Astrocyte (in vitro differentiated cells and primary cell): ENCODE data around the gene CYP2A6. TPM values are rescaled to one million over a fixed set of nuclear protein-coding genes. Genes with fewer than 3 reads are reported as not detected.
A peak's percentile ranks its signal among the peaks of the same experiment; 100 is the strongest.
"Not testable (repeated sequence)": the region's sequence is repeated elsewhere in the genome, so short reads cannot be mapped to it uniquely, and the experiment has no call there.

Experiments
- DNase-seq: peaks from one replicate; pipeline ENCODE4 v3.0.0-alpha.2; 2010; ENCODE audit warnings: low read depth
- FAIRE-seq: peaks from 2 replicates; lab custom pipeline; 2011; peaks lifted over from hg19 to GRCh38; lab: Jason Lieb, UNC
- H2AFZ ChIP-seq: 2 replicates; pipeline ENCODE4 v1.6.0; 2012; ENCODE audit warnings: low read depth, low read length, inconsistent platforms
- H3K27ac ChIP-seq: 2 replicates; pipeline ENCODE4 v1.5.1; 2011; ENCODE audit warnings: low read depth, low read length, inconsistent platforms
- H3K27me3 ChIP-seq: 2 replicates; pipeline ENCODE4 v1.6.0; 2011; ENCODE audit warnings: low read length, inconsistent platforms; ENCODE audit not compliant: insufficient read depth
- H3K36me3 ChIP-seq: 2 replicates; pipeline ENCODE4 v1.5.1; 2011; ENCODE audit warnings: low read length, inconsistent platforms; ENCODE audit not compliant: insufficient read depth
- H3K4me1 ChIP-seq: 2 replicates; pipeline ENCODE4 v1.5.1; 2011; ENCODE audit warnings: low read length, inconsistent platforms; ENCODE audit not compliant: insufficient read depth
- H3K4me2 ChIP-seq: 2 replicates; pipeline ENCODE4 v1.6.0; 2012; ENCODE audit warnings: low read length, inconsistent platforms
- H3K4me3 ChIP-seq: 2 replicates; pipeline ENCODE4 v1.5.1; 2011; ENCODE audit warnings: low read depth, mild to moderate bottlenecking, low read length, inconsistent platforms; ENCODE audit not compliant: insufficient read depth
- H3K79me2 ChIP-seq: 2 replicates; pipeline ENCODE4 v1.6.0; 2012; ENCODE audit warnings: mild to moderate bottlenecking, low read length, inconsistent platforms; ENCODE audit not compliant: insufficient read depth
- H3K9ac ChIP-seq: 2 replicates; pipeline ENCODE4 v1.6.0; 2012; ENCODE audit warnings: mild to moderate bottlenecking, low read length, inconsistent platforms
- H3K9me3 ChIP-seq: 2 replicates; pipeline ENCODE4 v1.5.1; 2012; ENCODE audit warnings: low read depth, mild to moderate bottlenecking, low read length, inconsistent platforms; ENCODE audit not compliant: insufficient read depth
- H4K20me1 ChIP-seq: 2 replicates; pipeline ENCODE4 v1.6.0; 2012; ENCODE audit warnings: low read length, inconsistent platforms; ENCODE audit not compliant: insufficient read depth
- H3K27ac Mint-ChIP-seq: one replicate; pipeline ENCODE4 v1.8.0; 2021; ENCODE audit warnings: mild to moderate bottlenecking, mixed read lengths; ENCODE audit not compliant: unreplicated experiment
- H3K27me3 Mint-ChIP-seq: one replicate; pipeline ENCODE4 v1.8.0; 2021; ENCODE audit warnings: low read depth, mixed read lengths; ENCODE audit not compliant: unreplicated experiment
- H3K36me3 Mint-ChIP-seq: one replicate; pipeline ENCODE4 v1.8.0; 2021; ENCODE audit warnings: low read depth, mixed read lengths; ENCODE audit not compliant: unreplicated experiment
- H3K4me1 Mint-ChIP-seq: one replicate; pipeline ENCODE4 v1.8.0; 2021; ENCODE audit warnings: low read depth, mixed read lengths; ENCODE audit not compliant: unreplicated experiment
- H3K4me3 Mint-ChIP-seq: one replicate; pipeline ENCODE4 v1.8.0; 2021; ENCODE audit warnings: mild to moderate bottlenecking, moderate library complexity, mixed read lengths; ENCODE audit not compliant: unreplicated experiment
- H3K9me3 Mint-ChIP-seq: one replicate; pipeline ENCODE4 v1.8.0; 2021; ENCODE audit warnings: mild to moderate bottlenecking, mixed read lengths; ENCODE audit not compliant: unreplicated experiment
- EZH2 ChIP-seq: IDR thresholded peaks from 2 replicates; pipeline ENCODE4 v1.6.1; 2012; ENCODE audit warnings: mild to moderate bottlenecking, low read length, inconsistent platforms; ENCODE audit not compliant: insufficient read depth
- total RNA-seq: library from RNA; stranded (reverse); gene quantifications from 2 replicates; pipeline ENCODE4 v1.2.1, GENCODE V29; 2021
- TF ChIP-seq, protein P1 (sequence below): IDR thresholded peaks from 2 replicates; pipeline ENCODE4 v1.5.1; 2011; ENCODE audit warnings: low read depth, mild to moderate bottlenecking, inconsistent platforms, low read length, moderate library complexity; ENCODE audit not compliant: insufficient read depth

CYP2A6 gene
- total RNA-seq, 1 donor from 2014 or later = not detected

DNA sequence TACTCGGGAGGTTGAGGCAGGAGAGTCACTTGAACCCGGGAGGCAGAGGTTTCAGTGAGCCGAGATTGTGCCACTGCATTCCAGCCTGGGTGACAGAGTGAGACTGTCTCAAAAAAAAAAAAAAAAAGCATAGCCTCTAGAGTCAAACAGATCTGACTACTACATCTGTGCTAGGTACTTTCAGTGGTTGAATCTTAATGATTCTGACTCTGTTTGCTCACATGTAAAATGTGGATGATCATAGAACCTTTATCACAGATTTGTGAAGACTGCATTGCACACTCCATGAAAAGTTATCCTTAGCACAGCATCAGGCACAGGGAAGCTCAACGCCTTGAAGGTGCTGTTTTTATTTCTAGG lies 17.8 kb downstream of the CYP2A6 start:
- H3K4me1 ChIP-seq, H3K9me3 ChIP-seq, H3K27ac ChIP-seq, H3K9ac ChIP-seq, H3K9me3 Mint-ChIP-seq, H3K4me3 Mint-ChIP-seq, H3K79me2 ChIP-seq, H3K4me2 ChIP-seq, DNase-seq, H3K36me3 Mint-ChIP-seq, H2AFZ ChIP-seq, H3K4me1 Mint-ChIP-seq, FAIRE-seq, H3K27me3 Mint-ChIP-seq, H3K4me3 ChIP-seq, H3K36me3 ChIP-seq, H3K27me3 ChIP-seq, H4K20me1 ChIP-seq: not testable (repeated sequence)
- H3K27ac Mint-ChIP-seq = peak overlapping the region; percentile 26

GRCh38 chr19:40831502-40832430 lies 18.5 kb downstream of the CYP2A6 start:
- Mint-ChIP-seq H3K9me3 (peaks cover 8% of the 10 kb centered on the region), H3K27me3 (no peaks in the 10 kb centered on the region), H3K4me1 (peaks cover 7% of the 10 kb centered on the region), H3K4me3 (no peak overlapping the region), H3K36me3 (peaks cover 11% of the 10 kb centered on the region), H3K27ac (peak overlapping the region; percentile 72)
- Histone ChIP-seq H3K79me2 (no peaks in the 10 kb centered on the region), H3K27ac (no peak overlapping the region), H3K4me1 (no peaks in the 10 kb centered on the region), H3K4me2 (no peak overlapping the region), H3K9ac (no peak overlapping the region), H4K20me1 (no peaks in the 10 kb centered on the region), H2AFZ (no peak overlapping the region), H3K4me3 (no peak overlapping the region), H3K9me3 (no peaks in the 10 kb centered on the region), H3K36me3 (no peaks in the 10 kb centered on the region), H3K27me3 (no peaks in the 10 kb centered on the region)
- TF ChIP-seq, protein P1, sequence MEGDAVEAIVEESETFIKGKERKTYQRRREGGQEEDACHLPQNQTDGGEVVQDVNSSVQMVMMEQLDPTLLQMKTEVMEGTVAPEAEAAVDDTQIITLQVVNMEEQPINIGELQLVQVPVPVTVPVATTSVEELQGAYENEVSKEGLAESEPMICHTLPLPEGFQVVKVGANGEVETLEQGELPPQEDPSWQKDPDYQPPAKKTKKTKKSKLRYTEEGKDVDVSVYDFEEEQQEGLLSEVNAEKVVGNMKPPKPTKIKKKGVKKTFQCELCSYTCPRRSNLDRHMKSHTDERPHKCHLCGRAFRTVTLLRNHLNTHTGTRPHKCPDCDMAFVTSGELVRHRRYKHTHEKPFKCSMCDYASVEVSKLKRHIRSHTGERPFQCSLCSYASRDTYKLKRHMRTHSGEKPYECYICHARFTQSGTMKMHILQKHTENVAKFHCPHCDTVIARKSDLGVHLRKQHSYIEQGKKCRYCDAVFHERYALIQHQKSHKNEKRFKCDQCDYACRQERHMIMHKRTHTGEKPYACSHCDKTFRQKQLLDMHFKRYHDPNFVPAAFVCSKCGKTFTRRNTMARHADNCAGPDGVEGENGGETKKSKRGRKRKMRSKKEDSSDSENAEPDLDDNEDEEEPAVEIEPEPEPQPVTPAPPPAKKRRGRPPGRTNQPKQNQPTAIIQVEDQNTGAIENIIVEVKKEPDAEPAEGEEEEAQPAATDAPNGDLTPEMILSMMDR = no peak
- no peak for TF ChIP-seq EZH2
- FAIRE-seq (no peak), DNase-seq (peak; percentile 75)

DNA sequence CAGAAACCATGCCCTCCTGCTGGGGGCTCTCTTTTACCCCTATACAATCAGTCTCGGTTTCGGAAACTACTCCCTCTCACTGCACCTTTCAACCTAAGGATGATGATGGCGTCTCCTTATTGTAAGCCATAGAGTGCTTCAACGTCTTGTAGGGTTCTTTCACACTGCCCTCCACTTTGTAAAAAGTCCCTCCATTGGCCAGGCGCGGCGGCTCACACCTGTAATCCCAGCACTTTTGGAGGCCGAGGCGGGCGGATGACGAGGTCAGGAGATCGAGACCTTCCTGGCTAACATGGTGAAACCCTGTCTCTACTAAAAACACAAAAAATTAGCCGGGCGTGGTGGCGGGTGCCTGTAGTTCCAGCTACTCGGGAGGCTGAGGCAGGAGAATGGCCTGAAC lies 19.5 kb downstream of the CYP2A6 start:
- H3K27ac ChIP-seq, H3K4me3 Mint-ChIP-seq, H2AFZ ChIP-seq, H3K79me2 ChIP-seq, H3K9ac ChIP-seq, H3K4me1 Mint-ChIP-seq, H3K4me2 ChIP-seq, H3K36me3 ChIP-seq, H3K27ac Mint-ChIP-seq, H3K4me1 ChIP-seq, H3K27me3 Mint-ChIP-seq, FAIRE-seq, DNase-seq, H3K9me3 ChIP-seq, H3K4me3 ChIP-seq, H4K20me1 ChIP-seq, H3K27me3 ChIP-seq, H3K9me3 Mint-ChIP-seq: not testable (repeated sequence)
- peaks cover 14% of the 10 kb centered on the region for H3K36me3 Mint-ChIP-seq
